GM12873 (cell line): ENCODE measurements around the gene FGFR2.

Source experiments
- CTCF ChIP-seq: IDR thresholded peaks from 2 replicates; pipeline ENCODE4 v1.5.1; 2012; ENCODE audit warnings: low read depth, mild to moderate bottlenecking, moderate library complexity, low read length, control low read depth; ENCODE audit not compliant: insufficient read depth; ENCODE audit errors: missing control alignments

The FGFR2 gene

DNA sequence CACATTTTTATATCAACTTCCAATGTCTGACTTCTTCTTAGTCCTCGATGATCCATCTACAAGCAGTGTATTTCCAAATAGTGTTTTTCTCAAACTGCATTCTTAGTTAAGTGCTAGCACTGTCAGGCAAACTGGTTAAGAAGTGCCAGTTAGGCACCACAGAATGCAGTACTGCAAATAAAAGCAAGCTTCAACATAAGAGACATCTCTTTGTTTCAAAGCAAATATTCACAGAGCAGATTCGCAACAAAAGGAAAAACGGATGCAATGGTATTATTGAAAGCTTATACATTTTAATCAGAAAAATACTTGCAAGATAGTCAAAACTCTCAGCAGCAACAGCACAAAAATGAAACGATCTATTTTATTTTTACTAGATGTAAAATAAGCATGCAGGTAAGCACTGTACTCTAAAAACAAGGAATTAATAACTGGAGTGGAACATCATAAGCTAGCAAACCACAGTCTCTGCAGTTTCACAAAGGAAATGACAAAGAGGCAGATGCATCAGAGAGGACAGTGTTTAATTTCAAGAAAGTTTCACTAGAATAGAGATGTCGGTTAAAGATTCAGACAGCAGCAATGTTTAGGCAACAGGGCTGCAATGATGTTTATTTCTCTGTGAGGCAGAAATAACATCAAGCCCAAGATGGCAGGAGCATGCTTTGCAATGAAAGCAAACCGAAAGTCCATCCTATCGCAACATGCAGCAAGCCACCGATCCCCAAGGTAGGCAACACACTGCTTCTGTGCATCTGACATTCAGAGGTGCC is 82.0 kb downstream of the FGFR2 start:
- TF ChIP-seq CTCF = no peak

DNA sequence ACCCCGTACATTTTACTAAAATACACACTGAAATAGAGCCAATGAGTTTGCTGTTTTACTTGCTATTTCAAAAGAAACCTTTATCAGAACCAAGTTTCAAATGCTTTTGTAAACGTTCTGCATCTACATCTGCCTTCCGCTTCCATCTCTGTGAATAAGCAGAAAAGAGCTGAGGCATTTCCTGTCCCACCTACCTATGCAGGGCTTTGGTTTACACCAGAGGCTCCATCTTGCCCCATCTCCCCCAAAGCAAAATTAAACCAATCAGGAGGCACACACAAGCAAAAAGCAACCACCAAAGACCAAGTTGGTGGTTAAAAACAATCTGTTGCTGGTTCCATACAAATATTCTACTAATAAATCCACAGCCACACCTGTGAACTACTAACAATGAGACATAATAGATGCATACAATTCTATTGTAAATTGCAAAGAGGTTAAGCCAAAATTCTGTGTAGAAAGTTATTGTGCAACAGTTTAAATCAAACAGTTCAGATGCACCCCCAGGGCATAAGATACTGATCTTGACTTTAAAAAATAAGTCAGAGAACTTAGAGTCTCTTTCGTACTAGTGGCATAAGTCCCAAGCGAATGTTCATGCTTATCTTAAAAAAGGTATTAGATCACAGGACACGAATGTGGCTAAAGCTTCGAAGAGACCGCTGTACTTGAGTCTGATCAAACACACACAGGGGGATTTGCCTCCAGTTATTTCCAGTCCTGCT is 83.9 kb downstream of the FGFR2 start:
- no peak for TF ChIP-seq CTCF

GRCh38 chr10:121511943-121512342 is 86.3 kb downstream of the FGFR2 start:
- TF ChIP-seq CTCF = no peak

DNA sequence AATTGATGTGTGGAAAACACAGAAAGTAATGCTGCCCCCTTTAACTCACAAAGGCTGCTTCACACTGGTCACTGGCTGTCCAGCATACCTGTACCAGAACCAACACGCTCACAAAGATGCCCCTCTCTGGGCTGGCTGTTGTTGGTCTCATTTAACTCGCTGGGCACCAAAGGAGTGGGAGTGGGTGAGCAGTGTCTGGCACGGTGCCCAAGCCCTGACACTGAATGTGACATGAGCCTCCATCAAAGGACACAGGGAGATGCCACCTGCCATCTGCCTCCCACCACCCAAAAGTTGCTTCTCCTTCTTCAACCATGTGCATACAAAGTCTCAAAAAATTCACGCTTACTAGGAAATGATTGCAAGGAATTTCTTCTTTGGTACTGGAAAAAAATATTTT is 86.8 kb downstream of the FGFR2 start:
- TF ChIP-seq CTCF = no peak

DNA sequence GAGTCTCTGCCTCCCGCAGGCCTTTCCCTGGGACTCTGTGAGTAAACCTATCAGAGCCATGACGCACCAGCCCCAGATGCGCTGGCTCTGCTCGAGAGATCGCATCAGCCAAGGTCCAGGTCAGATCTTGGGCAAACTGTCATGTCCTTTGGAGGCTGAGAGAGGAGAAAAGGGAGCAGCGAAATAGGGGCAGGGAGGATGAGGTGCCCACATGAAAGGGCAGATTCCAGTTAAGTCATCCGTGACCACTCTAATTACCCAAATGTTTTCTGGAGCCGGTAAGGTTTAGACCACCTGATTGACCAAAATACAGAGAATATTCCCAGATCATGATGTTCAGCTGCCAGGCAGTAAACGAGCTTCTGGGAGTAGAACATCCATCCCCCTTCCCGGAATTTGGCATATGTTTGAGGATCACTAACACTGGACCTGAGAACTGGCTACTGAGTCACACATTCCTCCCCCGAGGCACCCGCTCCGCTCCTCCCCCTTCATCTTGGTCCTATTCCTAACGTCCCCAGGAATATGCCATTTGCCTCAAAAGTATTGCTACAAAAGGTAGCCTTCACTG is 88.0 kb downstream of the FGFR2 start:
- no peak for TF ChIP-seq CTCF

- TF ChIP-seq CTCF = no peak
Observed at GRCh38 chr10:121509796-121510195, 88.4 kb downstream of the FGFR2 start.

GRCh38 chr10:121509112-121509511 is 89.1 kb downstream of the FGFR2 start:
- no peak for TF ChIP-seq CTCF
